ENCODE results near the gene OR4A5.
"Not testable (repeated sequence)": the region's sequence is repeated elsewhere in the genome, so short reads cannot be mapped to it uniquely, and the experiment has no call there.

Gene OR4A5

GRCh38 chr11:54706532-54706931 is at the start of gene OR4A5:
Gene OR4A5 (plus strand): TSS chr11:54706832. CDS start chr11:54706885, 53 bp downstream.
- not testable (repeated sequence) for DNase-seq (ENCODE audit: low spot score)

- DNase-seq (ENCODE audit: low spot score), result not testable (repeated sequence)
Observed at GRCh38 chr11:54720094-54720493, 13.5 kb downstream of the OR4A5 start.

Measured in SW480 (cell line).